ENCODE measurements around the gene SUGT1. TPM values are rescaled to one million over a fixed set of nuclear protein-coding genes. Genes with fewer than 3 reads are reported as not detected.

The SUGT1 gene
- polyA plus RNA-seq, 1 donor from 2014 or later: 57.5 TPM

DNA sequence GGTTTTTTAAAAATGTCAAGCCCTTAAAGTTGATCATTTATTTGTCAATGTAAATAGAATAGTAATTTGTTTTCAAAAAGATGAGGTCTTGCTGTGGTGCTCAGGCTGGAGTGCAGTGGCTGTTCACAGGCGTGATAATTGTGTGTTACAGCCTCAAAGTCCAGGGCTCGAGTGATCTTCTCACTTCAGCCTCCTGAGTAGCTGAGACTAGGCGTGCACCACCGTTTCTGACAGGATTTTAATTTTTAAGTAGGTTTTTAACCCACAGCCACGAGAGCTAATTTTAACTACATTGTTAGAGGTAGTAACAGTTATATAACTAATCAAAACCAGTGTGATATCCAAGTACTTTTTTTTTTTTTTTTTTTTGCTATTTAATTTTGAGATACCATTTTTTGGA, 43.9 kb downstream of the SUGT1 start:
- no peaks in the 10 kb centered on the region for H3F3A ChIP-seq (ENCODE audit: insufficient read depth, low read length, poor library complexity, severe bottlenecking)
- H3K9me3 ChIP-seq (ENCODE audit: low read length): no peaks in the 10 kb centered on the region
- TF ChIP-seq, protein P1, sequence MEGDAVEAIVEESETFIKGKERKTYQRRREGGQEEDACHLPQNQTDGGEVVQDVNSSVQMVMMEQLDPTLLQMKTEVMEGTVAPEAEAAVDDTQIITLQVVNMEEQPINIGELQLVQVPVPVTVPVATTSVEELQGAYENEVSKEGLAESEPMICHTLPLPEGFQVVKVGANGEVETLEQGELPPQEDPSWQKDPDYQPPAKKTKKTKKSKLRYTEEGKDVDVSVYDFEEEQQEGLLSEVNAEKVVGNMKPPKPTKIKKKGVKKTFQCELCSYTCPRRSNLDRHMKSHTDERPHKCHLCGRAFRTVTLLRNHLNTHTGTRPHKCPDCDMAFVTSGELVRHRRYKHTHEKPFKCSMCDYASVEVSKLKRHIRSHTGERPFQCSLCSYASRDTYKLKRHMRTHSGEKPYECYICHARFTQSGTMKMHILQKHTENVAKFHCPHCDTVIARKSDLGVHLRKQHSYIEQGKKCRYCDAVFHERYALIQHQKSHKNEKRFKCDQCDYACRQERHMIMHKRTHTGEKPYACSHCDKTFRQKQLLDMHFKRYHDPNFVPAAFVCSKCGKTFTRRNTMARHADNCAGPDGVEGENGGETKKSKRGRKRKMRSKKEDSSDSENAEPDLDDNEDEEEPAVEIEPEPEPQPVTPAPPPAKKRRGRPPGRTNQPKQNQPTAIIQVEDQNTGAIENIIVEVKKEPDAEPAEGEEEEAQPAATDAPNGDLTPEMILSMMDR (IDR thresholded peaks at IDR 0.05; ENCODE audit: poor library complexity, severe bottlenecking): no peak
- TF ChIP-seq, protein P2, sequence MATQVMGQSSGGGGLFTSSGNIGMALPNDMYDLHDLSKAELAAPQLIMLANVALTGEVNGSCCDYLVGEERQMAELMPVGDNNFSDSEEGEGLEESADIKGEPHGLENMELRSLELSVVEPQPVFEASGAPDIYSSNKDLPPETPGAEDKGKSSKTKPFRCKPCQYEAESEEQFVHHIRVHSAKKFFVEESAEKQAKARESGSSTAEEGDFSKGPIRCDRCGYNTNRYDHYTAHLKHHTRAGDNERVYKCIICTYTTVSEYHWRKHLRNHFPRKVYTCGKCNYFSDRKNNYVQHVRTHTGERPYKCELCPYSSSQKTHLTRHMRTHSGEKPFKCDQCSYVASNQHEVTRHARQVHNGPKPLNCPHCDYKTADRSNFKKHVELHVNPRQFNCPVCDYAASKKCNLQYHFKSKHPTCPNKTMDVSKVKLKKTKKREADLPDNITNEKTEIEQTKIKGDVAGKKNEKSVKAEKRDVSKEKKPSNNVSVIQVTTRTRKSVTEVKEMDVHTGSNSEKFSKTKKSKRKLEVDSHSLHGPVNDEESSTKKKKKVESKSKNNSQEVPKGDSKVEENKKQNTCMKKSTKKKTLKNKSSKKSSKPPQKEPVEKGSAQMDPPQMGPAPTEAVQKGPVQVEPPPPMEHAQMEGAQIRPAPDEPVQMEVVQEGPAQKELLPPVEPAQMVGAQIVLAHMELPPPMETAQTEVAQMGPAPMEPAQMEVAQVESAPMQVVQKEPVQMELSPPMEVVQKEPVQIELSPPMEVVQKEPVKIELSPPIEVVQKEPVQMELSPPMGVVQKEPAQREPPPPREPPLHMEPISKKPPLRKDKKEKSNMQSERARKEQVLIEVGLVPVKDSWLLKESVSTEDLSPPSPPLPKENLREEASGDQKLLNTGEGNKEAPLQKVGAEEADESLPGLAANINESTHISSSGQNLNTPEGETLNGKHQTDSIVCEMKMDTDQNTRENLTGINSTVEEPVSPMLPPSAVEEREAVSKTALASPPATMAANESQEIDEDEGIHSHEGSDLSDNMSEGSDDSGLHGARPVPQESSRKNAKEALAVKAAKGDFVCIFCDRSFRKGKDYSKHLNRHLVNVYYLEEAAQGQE (IDR thresholded peaks at IDR 0.05; ENCODE audit: borderline replicate concordance): no peak
- no peak for TF ChIP-seq EP300 (conservative IDR thresholded peaks at IDR 0.05; ENCODE audit: poor library complexity, severe bottlenecking)
- TF ChIP-seq RAD21 (conservative IDR thresholded peaks at IDR 0.05): no peak
- TF ChIP-seq POLR2AphosphoS5 (IDR thresholded peaks at IDR 0.05): no peak
- no peak for TF ChIP-seq SMC3 (conservative IDR thresholded peaks at IDR 0.05; ENCODE audit: poor library complexity)
- TF ChIP-seq MXI1 (conservative IDR thresholded peaks at IDR 0.05; ENCODE audit: poor library complexity, severe bottlenecking): no peak
- no peak for TF ChIP-seq TAF1 (IDR thresholded peaks at IDR 0.05; ENCODE audit: low read depth)
- no peak for TF ChIP-seq EZH2 (IDR thresholded peaks at IDR 0.05; ENCODE audit: borderline replicate concordance, insufficient read depth, low read length, poor library complexity, severe bottlenecking)
- H3K79me2 ChIP-seq (replicated peaks; ENCODE audit: insufficient read depth, low read length): no peaks in the 10 kb centered on the region
- H3K4me3 ChIP-seq (ENCODE audit: low read length): no peak overlapping the region
- no peak overlapping the region for H3K9ac ChIP-seq (ENCODE audit: low read length)
- H4K20me1 ChIP-seq (ENCODE audit: insufficient read depth): no peaks in the 10 kb centered on the region
- H3K9me2 ChIP-seq (ENCODE audit: insufficient read depth, low read length): no peaks in the 10 kb centered on the region
- H3K4me2 ChIP-seq (ENCODE audit: low read length): no peak overlapping the region
- H3K27ac ChIP-seq (ENCODE audit: low read length): no peak overlapping the region
- H2AFZ ChIP-seq (ENCODE audit: low read depth, low read length): no peak overlapping the region
- no peaks in the 10 kb centered on the region for H3K36me3 ChIP-seq (ENCODE audit: insufficient read depth, low read length)
- no peaks in the 10 kb centered on the region for H3K27me3 ChIP-seq (ENCODE audit: insufficient read depth, low read depth, low read length)

DNA sequence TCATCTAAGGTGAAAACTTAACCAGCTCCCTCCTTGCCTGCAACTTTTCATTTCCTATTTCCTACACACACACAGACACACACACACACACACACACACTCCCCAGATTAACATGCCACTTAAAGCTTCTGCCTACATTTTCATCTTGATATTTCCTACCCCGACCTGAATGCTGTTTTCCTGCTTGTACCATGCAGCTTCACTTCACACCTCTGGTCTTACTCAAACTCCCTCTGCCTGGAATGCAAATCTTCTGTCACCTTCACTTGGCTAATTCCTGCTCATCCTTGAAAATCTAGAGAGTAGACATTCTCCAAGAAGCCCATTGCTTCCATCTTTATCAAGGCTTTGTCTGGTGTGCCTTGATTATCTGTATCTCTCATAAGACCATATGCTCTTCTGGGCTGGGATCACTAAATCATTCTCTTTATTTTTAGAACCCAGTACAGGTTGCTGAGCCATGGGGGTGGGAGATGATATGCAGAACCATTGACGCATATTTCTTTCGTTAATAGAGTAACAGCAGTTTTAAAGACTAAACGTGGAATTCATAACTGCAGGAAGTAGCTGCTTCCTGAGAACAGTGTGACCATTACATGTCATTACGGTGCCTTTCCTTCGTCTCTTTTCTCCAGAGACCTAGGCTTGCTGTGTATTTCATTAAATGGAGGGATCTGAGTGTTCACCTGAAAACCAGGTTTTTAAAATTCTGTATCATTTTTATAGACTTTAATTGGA, 49.3 kb downstream of the SUGT1 start:
- Histone ChIP-seq H3K36me3 (ENCODE audit: insufficient read depth, low read length) (no peaks in the 10 kb centered on the region), H2AFZ (ENCODE audit: low read depth, low read length) (no peak overlapping the region), H3K9me2 (ENCODE audit: insufficient read depth, low read length) (no peaks in the 10 kb centered on the region), H3K4me2 (ENCODE audit: low read length) (no peak overlapping the region), H4K20me1 (ENCODE audit: insufficient read depth) (no peaks in the 10 kb centered on the region), H3K79me2 (replicated peaks; ENCODE audit: insufficient read depth, low read length) (no peaks in the 10 kb centered on the region), H3K4me3 (ENCODE audit: low read length) (no peak overlapping the region), H3K9ac (ENCODE audit: low read length) (no peak overlapping the region), H3K9me3 (ENCODE audit: low read length) (no peaks in the 10 kb centered on the region), H3K27me3 (ENCODE audit: insufficient read depth, low read depth, low read length) (no peaks in the 10 kb centered on the region), H3K27ac (ENCODE audit: low read length) (no peak overlapping the region), H3F3A (ENCODE audit: insufficient read depth, low read length, poor library complexity, severe bottlenecking) (no peaks in the 10 kb centered on the region)
- TF ChIP-seq TAF1 (IDR thresholded peaks at IDR 0.05; ENCODE audit: low read depth): no peak
- no peak for TF ChIP-seq MXI1 (conservative IDR thresholded peaks at IDR 0.05; ENCODE audit: poor library complexity, severe bottlenecking)
- TF ChIP-seq EZH2 (IDR thresholded peaks at IDR 0.05; ENCODE audit: borderline replicate concordance, insufficient read depth, low read length, poor library complexity, severe bottlenecking): no peak

All from neural cell (in vitro differentiated cells).